Nephron progenitor cell (in vitro differentiated cells): ENCODE data around the gene CGNL1.

ENCODE experiments used
- DNase-seq: peaks from one replicate; pipeline ENCODE4 v3.0.0; 2021
- H3K27ac Mint-ChIP-seq: 2 replicates; pipeline ENCODE4 v1.8.0; 2021; ENCODE audit warnings: mild to moderate bottlenecking, moderate library complexity, mixed read lengths
- H3K27me3 Mint-ChIP-seq: 2 replicates; pipeline ENCODE4 v1.8.0; 2021; ENCODE audit warnings: mild to moderate bottlenecking, low read depth, mixed read lengths; ENCODE audit not compliant: poor library complexity
- H3K36me3 Mint-ChIP-seq: 2 replicates; pipeline ENCODE4 v1.8.0; 2021; ENCODE audit warnings: low read depth, mixed read lengths
- H3K4me1 Mint-ChIP-seq: 2 replicates; pipeline ENCODE4 v1.8.0; 2021; ENCODE audit warnings: mixed read lengths
- H3K4me3 Mint-ChIP-seq: 2 replicates; pipeline ENCODE4 v1.8.0; 2021; ENCODE audit warnings: mild to moderate bottlenecking, moderate library complexity, mixed read lengths
- H3K9me3 Mint-ChIP-seq: 2 replicates; pipeline ENCODE4 v1.8.0; 2021; ENCODE audit warnings: mild to moderate bottlenecking, moderate library complexity, mixed read lengths
- CTCF ChIP-seq: fragments of 200-600 bp; sonication (generic); IDR thresholded peaks from 2 replicates; pipeline ENCODE4 v1.5.0; 2021; ENCODE audit warnings: antibody characterized with exemption

Gene CGNL1

GRCh38 chr15:57477736-57478522 is 101.6 kb downstream of the CGNL1 start:
- Mint-ChIP-seq H3K9me3 (no peaks in the 10 kb centered on the region), H3K4me3 (no peak overlapping the region), H3K27me3 (peaks cover 7% of the 10 kb centered on the region), H3K4me1 (peaks cover 32% of the 10 kb centered on the region), H3K36me3 (no peaks in the 10 kb centered on the region), H3K27ac (no peak overlapping the region)
- no peak for TF ChIP-seq CTCF
- DNase-seq, result no peak

GRCh38 chr15:57479005-57479404 is 102.7 kb downstream of the CGNL1 start:
- Mint-ChIP-seq H3K27ac (no peak overlapping the region), H3K27me3 (peaks cover 7% of the 10 kb centered on the region), H3K9me3 (no peaks in the 10 kb centered on the region), H3K36me3 (no peaks in the 10 kb centered on the region), H3K4me1 (peaks cover 32% of the 10 kb centered on the region), H3K4me3 (no peak overlapping the region)
- no peak for TF ChIP-seq CTCF
- no peak for DNase-seq

GRCh38 chr15:57481038-57481705 is 104.9 kb downstream of the CGNL1 start:
- H3K9me3 Mint-ChIP-seq, result no peaks in the 10 kb centered on the region
- no peak for DNase-seq
- TF ChIP-seq CTCF, result no peak
- peaks cover 32% of the 10 kb centered on the region for H3K4me1 Mint-ChIP-seq
- H3K27ac Mint-ChIP-seq, result no peak overlapping the region
- no peak overlapping the region for H3K4me3 Mint-ChIP-seq
- H3K36me3 Mint-ChIP-seq, result no peaks in the 10 kb centered on the region
- H3K27me3 Mint-ChIP-seq, result peaks cover 3% of the 10 kb centered on the region

- no peak for DNase-seq
- H3K4me3 Mint-ChIP-seq, result no peak overlapping the region
- H3K9me3 Mint-ChIP-seq, result no peaks in the 10 kb centered on the region
- no peaks in the 10 kb centered on the region for H3K36me3 Mint-ChIP-seq
- TF ChIP-seq CTCF, result no peak
- H3K4me1 Mint-ChIP-seq, result peaks cover 14% of the 10 kb centered on the region
- no peak overlapping the region for H3K27ac Mint-ChIP-seq
- H3K27me3 Mint-ChIP-seq, result peaks cover 3% of the 10 kb centered on the region
These were observed 109.6 kb downstream of the CGNL1 start for GRCh38 chr15:57485869-57486268.

GRCh38 chr15:57486833-57487232 is 110.5 kb downstream of the CGNL1 start:
- no peak overlapping the region for H3K4me3 Mint-ChIP-seq
- no peaks in the 10 kb centered on the region for H3K36me3 Mint-ChIP-seq
- peaks cover 3% of the 10 kb centered on the region for H3K27me3 Mint-ChIP-seq
- peaks cover 14% of the 10 kb centered on the region for H3K4me1 Mint-ChIP-seq
- DNase-seq, result no peak
- H3K9me3 Mint-ChIP-seq, result no peaks in the 10 kb centered on the region
- TF ChIP-seq CTCF, result no peak
- no peak overlapping the region for H3K27ac Mint-ChIP-seq
